Liver (tissue), 9 donors: ENCODE data around the gene ATOX1. TPM values are rescaled to one million over a fixed set of nuclear protein-coding genes. Genes with fewer than 3 reads are reported as not detected.

Source experiments
- DNase-seq: peaks from one replicate; pipeline ENCODE4 v3.0.0-alpha.2; 2017; ENCODE audit warnings: low spot score
- H3K27ac ChIP-seq, 2 donors: one replicate each; pipeline ENCODE4 v1.7.0; 2013; ENCODE audit warnings: inconsistent platforms in 2 of 2, low read length in 2 of 2, control low read depth in 1 of 2, low read depth in 1 of 2, mild to moderate bottlenecking in 1 of 2
- H3K27me3 ChIP-seq, 4 donors: one replicate each; pipeline versions ENCODE4 v1.6.1 to v1.7.0; 2013; ENCODE audit warnings: low read length in 3 of 4, inconsistent platforms in 1 of 4, mild to moderate bottlenecking in 1 of 4, moderate library complexity in 1 of 4; ENCODE audit not compliant: control insufficient read depth in 4 of 4, insufficient read depth in 4 of 4
- H3K36me3 ChIP-seq, 4 donors: one replicate each; pipeline versions ENCODE4 v1.6.1 to v1.7.0; 2013; ENCODE audit warnings: low read length in 3 of 4, mild to moderate bottlenecking in 3 of 4, low read depth in 1 of 4, moderate library complexity in 1 of 4; ENCODE audit not compliant: control insufficient read depth in 4 of 4, insufficient read depth in 3 of 4
- H3K4me1 ChIP-seq, 4 donors: one replicate each; pipeline versions ENCODE4 v1.6.1 to v1.7.0; 2013; ENCODE audit warnings: low read length in 3 of 4, mild to moderate bottlenecking in 3 of 4, moderate library complexity in 1 of 4; ENCODE audit not compliant: control insufficient read depth in 4 of 4, insufficient read depth in 4 of 4
- H3K4me3 ChIP-seq, 3 donors: one replicate each; pipeline versions ENCODE4 v1.6.1 to v1.7.0; 2013; ENCODE audit warnings: low read length in 3 of 3, control low read depth in 1 of 3, low read depth in 1 of 3, mild to moderate bottlenecking in 1 of 3
- H3K9ac ChIP-seq, 2 donors: one replicate each; pipeline ENCODE4 v1.7.0; 2013; ENCODE audit warnings: low read length in 2 of 2, mild to moderate bottlenecking in 2 of 2, moderate library complexity in 2 of 2, control low read depth in 1 of 2, low read depth in 1 of 2
- H3K9me3 ChIP-seq, 4 donors: one replicate each; pipeline versions ENCODE4 v1.6.1 to v1.7.0; 2013; ENCODE audit warnings: low read length in 3 of 4; ENCODE audit not compliant: control insufficient read depth in 4 of 4
- CTCF ChIP-seq: fragments of 150-350 bp; IDR thresholded peaks from 2 replicates; pipeline ENCODE4 v1.5.1; 2017; ENCODE audit warnings: improper control_type of control experiment, low read depth, low read length; ENCODE audit not compliant: missing input control
- EGR1 ChIP-seq, 2 donors: IDR thresholded peaks; 2 replicates each; pipeline ENCODE4 v1.6.1; 2016 to 2018; ENCODE audit warnings: antibody characterized with exemption in 2 of 2, low read depth in 2 of 2
- FOXA1 ChIP-seq: IDR thresholded peaks from 2 replicates; pipeline ENCODE4 v1.6.1; 2016; ENCODE audit warnings: antibody characterized with exemption
- FOXA2 ChIP-seq: IDR thresholded peaks from 2 replicates; pipeline ENCODE4 v1.6.1; 2016; ENCODE audit warnings: antibody characterized with exemption
- GABPA ChIP-seq, 2 donors: IDR thresholded peaks in 1 of 2; conservative IDR thresholded peaks in 1 of 2; 2 replicates each; pipeline ENCODE4 v1.6.1; 2016; ENCODE audit warnings: antibody characterized with exemption in 2 of 2, mild to moderate bottlenecking in 1 of 2, moderate library complexity in 1 of 2
- HNF4A ChIP-seq, 2 donors: conservative IDR thresholded peaks; 2 replicates each; pipeline ENCODE4 v1.6.1; 2016; ENCODE audit warnings: antibody characterized with exemption in 2 of 2, mild to moderate bottlenecking in 2 of 2
- HNF4G ChIP-seq: IDR thresholded peaks from 2 replicates; pipeline ENCODE4 v1.6.1; 2016; ENCODE audit warnings: antibody characterized with exemption
- JUND ChIP-seq, 2 donors: IDR thresholded peaks; 2 replicates each; pipeline ENCODE4 v1.6.1; 2016; ENCODE audit warnings: antibody characterized with exemption in 2 of 2
- MAX ChIP-seq: IDR thresholded peaks from 2 replicates; pipeline ENCODE4 v1.6.1; 2016; ENCODE audit warnings: antibody characterized with exemption
- NR2F2 ChIP-seq: IDR thresholded peaks from 2 replicates; pipeline ENCODE4 v1.6.1; 2016; ENCODE audit warnings: antibody characterized with exemption
- RAD21 ChIP-seq, 2 donors: IDR thresholded peaks; 2 replicates each; pipeline ENCODE4 v1.6.1; 2016; ENCODE audit warnings: antibody characterized with exemption in 2 of 2, mild to moderate bottlenecking in 2 of 2
- RXRA ChIP-seq, 2 donors: IDR thresholded peaks; 2 replicates each; pipeline ENCODE4 v1.6.1; 2017 to 2018; ENCODE audit warnings: antibody characterized with exemption in 2 of 2, mild to moderate bottlenecking in 1 of 2
- SP1 ChIP-seq: IDR thresholded peaks from 2 replicates; pipeline ENCODE4 v1.6.1; 2018; ENCODE audit warnings: antibody characterized with exemption, mild to moderate bottlenecking
- TAF1 ChIP-seq: conservative IDR thresholded peaks from 2 replicates; pipeline ENCODE4 v1.6.1; 2016; ENCODE audit warnings: antibody characterized with exemption, mild to moderate bottlenecking
- YY1 ChIP-seq: IDR thresholded peaks from 2 replicates; pipeline ENCODE4 v1.6.1; 2016; ENCODE audit warnings: antibody characterized with exemption, mild to moderate bottlenecking
- WGBS: extraction: QIAGEN DNeasy Blood & Tissue Kit; methylation state at CpG from one replicate; pipeline ENCODE4 v1.1.7; 2013; 5-methylcytosine and 5-hydroxymethylcytosine counted together
- polyA plus RNA-seq, 2 donors: library from polyadenylated mRNA; stranded (reverse) in 1 of 2; unstranded in 1 of 2; fragments of 200-250 nt in 1 of 2; fragments of >200 nt in 1 of 2; fragmentation: Nextera tagmentation in 1 of 2; extraction: Ambion mirVana in 1 of 2; gene quantifications; one replicate each; pipeline versions ENCODE4 v1.2.1 to v1.2.3, GENCODE V29; 2013 to 2015
- total RNA-seq, 2 donors: library from RNA; depleted of rRNA; stranded (reverse); fragments of >200 nt; gene quantifications; one replicate each; pipeline ENCODE4 v1.2.3, GENCODE V29; 2014
- TF ChIP-seq, protein P1 (sequence below): IDR thresholded peaks from 2 replicates; pipeline ENCODE4 v1.6.1; 2016; ENCODE audit warnings: antibody characterized with exemption, mild to moderate bottlenecking
- TF ChIP-seq, protein P2 (sequence below): IDR thresholded peaks from 2 replicates; pipeline ENCODE4 v1.6.1; 2016; ENCODE audit warnings: antibody characterized with exemption
- donor health status: healthy.
- donor health status: healthy.
- donor health status: healthy.
- donor health status: healthy.
- donor health status: healthy.

The ATOX1 gene
- total and polyA plus RNA-seq, 4 donors = 25.9 to 307 (median 95.6) TPM

- TF ChIP-seq RAD21 (IDR thresholded peaks at IDR 0.05) (no peak), RXRA (IDR thresholded peaks at IDR 0.05) (no peak), NR2F2 (no peak), EGR1 (IDR thresholded peaks at IDR 0.05; ENCODE audit: low read depth in 2 of 2) (no peak), YY1 (no peak), GABPA (IDR thresholded peaks at IDR 0.05 in 1 of 2, conservative IDR thresholded peaks at IDR 0.05 in 1 of 2) (no peak), MAX (no peak), JUND (IDR thresholded peaks at IDR 0.05) (no peak), CTCF (no peak), HNF4A (conservative IDR thresholded peaks at IDR 0.05) (no peak), FOXA1 (no peak), SP1 (no peak), FOXA2 (no peak)
- TF ChIP-seq, protein P1, sequence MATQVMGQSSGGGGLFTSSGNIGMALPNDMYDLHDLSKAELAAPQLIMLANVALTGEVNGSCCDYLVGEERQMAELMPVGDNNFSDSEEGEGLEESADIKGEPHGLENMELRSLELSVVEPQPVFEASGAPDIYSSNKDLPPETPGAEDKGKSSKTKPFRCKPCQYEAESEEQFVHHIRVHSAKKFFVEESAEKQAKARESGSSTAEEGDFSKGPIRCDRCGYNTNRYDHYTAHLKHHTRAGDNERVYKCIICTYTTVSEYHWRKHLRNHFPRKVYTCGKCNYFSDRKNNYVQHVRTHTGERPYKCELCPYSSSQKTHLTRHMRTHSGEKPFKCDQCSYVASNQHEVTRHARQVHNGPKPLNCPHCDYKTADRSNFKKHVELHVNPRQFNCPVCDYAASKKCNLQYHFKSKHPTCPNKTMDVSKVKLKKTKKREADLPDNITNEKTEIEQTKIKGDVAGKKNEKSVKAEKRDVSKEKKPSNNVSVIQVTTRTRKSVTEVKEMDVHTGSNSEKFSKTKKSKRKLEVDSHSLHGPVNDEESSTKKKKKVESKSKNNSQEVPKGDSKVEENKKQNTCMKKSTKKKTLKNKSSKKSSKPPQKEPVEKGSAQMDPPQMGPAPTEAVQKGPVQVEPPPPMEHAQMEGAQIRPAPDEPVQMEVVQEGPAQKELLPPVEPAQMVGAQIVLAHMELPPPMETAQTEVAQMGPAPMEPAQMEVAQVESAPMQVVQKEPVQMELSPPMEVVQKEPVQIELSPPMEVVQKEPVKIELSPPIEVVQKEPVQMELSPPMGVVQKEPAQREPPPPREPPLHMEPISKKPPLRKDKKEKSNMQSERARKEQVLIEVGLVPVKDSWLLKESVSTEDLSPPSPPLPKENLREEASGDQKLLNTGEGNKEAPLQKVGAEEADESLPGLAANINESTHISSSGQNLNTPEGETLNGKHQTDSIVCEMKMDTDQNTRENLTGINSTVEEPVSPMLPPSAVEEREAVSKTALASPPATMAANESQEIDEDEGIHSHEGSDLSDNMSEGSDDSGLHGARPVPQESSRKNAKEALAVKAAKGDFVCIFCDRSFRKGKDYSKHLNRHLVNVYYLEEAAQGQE = no peak
- TF ChIP-seq, protein P2, sequence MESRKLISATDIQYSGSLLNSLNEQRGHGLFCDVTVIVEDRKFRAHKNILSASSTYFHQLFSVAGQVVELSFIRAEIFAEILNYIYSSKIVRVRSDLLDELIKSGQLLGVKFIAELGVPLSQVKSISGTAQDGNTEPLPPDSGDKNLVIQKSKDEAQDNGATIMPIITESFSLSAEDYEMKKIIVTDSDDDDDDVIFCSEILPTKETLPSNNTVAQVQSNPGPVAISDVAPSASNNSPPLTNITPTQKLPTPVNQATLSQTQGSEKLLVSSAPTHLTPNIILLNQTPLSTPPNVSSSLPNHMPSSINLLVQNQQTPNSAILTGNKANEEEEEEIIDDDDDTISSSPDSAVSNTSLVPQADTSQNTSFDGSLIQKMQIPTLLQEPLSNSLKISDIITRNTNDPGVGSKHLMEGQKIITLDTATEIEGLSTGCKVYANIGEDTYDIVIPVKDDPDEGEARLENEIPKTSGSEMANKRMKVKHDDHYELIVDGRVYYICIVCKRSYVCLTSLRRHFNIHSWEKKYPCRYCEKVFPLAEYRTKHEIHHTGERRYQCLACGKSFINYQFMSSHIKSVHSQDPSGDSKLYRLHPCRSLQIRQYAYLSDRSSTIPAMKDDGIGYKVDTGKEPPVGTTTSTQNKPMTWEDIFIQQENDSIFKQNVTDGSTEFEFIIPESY = no peak
Measured at GRCh38 chr5:151721087-151721646, 37.3 kb downstream of the ATOX1 start.

GRCh38 chr5:151720215-151720614 is 38.2 kb downstream of the ATOX1 start:
- 89% methylated on average over 2 of the region's 2 CpGs for WGBS
- Histone ChIP-seq H3K27ac (no peak overlapping the region), H3K4me1 (no peaks in the 10 kb centered on the region), H3K9ac (no peak overlapping the region), H3K36me3 (no peaks in the 10 kb centered on the region), H3K9me3 (no peaks in the 10 kb centered on the region), H3K27me3 (no peaks in the 10 kb centered on the region), H3K4me3 (no peak overlapping the region)
- no peak for DNase-seq
- no peak for TF ChIP-seq CTCF
- no peak for TF ChIP-seq HNF4G
- no peak for TF ChIP-seq GABPA (IDR thresholded peaks at IDR 0.05 in 1 of 2, conservative IDR thresholded peaks at IDR 0.05 in 1 of 2)
- no peak for TF ChIP-seq SP1
- TF ChIP-seq NR2F2 = no peak
- no peak for TF ChIP-seq TAF1
- TF ChIP-seq, protein P1 = no peak
- no peak for TF ChIP-seq FOXA2
- no peak for TF ChIP-seq MAX

More at GRCh38 chr5:151721087-151721646, 37.3 kb downstream of the ATOX1 start:
- no peak overlapping the region for H3K9ac ChIP-seq
- WGBS = 90% methylated on average over 3 of the region's 3 CpGs
- H3K4me3 ChIP-seq = no peak overlapping the region
- DNase-seq = no peak
- no peak overlapping the region for H3K27ac ChIP-seq
- no peaks in the 10 kb centered on the region for H3K4me1 ChIP-seq
- no peaks in the 10 kb centered on the region for H3K9me3 ChIP-seq
- no peaks in the 10 kb centered on the region for H3K36me3 ChIP-seq
- no peaks in the 10 kb centered on the region for H3K27me3 ChIP-seq
